Suprapubic skin (tissue), 4 donors: ENCODE data around the gene SNCG.

ENCODE experiments used
- CTCF ChIP-seq, 2 donors: fragments of 200-600 bp in 1 of 2; fragments of 450-650 bp in 1 of 2; sonication (generic) in 1 of 2; IDR thresholded peaks; one replicate each; pipeline ENCODE4 v1.5.1; 2016 to 2019; ENCODE audit warnings: antibody characterized with exemption in 2 of 2, mild to moderate bottlenecking in 1 of 2, moderate library complexity in 1 of 2
- EP300 ChIP-seq: sonication (generic); formaldehyde crosslinking; IDR thresholded peaks from one replicate; pipeline ENCODE4 v1.6.1; 2017; ENCODE audit warnings: antibody characterized with exemption
- POLR2A ChIP-seq, 2 donors: fragments of 450-650 bp; IDR thresholded peaks; one replicate each; pipeline ENCODE4 v1.6.1; 2017; ENCODE audit warnings: antibody characterized with exemption in 2 of 2, mild to moderate bottlenecking in 2 of 2, moderate library complexity in 2 of 2
- POLR2AphosphoS5 ChIP-seq, 3 donors: sonication (generic); formaldehyde crosslinking; IDR thresholded peaks; one replicate each; pipeline ENCODE4 v1.6.1; 2017; ENCODE audit warnings: antibody characterized with exemption in 3 of 3

- no peak for TF ChIP-seq CTCF (IDR thresholded peaks at IDR 0.05)
- TF ChIP-seq POLR2A (IDR thresholded peaks at IDR 0.05), result no peak
- no peak for TF ChIP-seq EP300
- TF ChIP-seq POLR2AphosphoS5 (IDR thresholded peaks at IDR 0.05), result no peak
Observed at GRCh38 chr10:86974484-86974883, 16.1 kb downstream of the SNCG start.
